Ammon's horn (tissue), 1 donor: Measurements from ENCODE around the gene KDM1B.

Source experiments
- DNase-seq: peaks from one replicate; pipeline ENCODE4 v3.0.0-alpha.2; 2016; ENCODE audit warnings: low spot score

KDM1B gene

DNA sequence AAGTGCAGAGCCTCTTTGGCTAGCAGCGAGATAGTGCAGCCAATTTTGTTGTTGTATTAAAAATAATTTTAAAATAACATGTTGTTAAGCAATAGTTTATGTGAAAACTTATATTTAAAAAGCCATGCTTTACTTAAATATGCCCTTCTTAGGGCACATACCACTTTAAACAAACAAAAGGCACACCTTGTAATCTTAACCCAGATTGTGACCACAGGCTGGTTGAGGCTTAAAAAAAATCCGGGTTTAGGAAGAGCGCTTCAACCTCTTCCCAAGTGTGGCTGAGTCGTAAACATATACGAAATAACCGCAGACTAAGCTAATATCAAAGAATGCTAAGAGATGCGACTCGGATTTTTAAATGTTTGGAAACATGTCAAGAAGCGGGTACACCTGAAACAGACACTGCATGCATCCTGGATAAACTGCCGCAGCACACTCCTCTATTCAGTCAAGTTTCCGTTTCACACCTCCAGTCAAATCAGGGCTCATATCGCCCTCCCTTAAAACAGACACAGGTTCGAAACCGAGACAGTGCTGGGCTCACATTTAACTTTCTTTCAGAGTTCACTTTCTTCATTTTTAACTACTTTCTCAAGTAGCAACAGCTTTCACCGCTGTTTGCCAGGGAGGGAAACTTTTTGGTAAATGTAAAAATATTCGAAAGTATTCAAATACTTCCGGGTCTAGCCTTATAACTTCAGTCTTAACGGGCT lies 107.6 kb downstream of the KDM1B start:
- no peak for DNase-seq

DNA sequence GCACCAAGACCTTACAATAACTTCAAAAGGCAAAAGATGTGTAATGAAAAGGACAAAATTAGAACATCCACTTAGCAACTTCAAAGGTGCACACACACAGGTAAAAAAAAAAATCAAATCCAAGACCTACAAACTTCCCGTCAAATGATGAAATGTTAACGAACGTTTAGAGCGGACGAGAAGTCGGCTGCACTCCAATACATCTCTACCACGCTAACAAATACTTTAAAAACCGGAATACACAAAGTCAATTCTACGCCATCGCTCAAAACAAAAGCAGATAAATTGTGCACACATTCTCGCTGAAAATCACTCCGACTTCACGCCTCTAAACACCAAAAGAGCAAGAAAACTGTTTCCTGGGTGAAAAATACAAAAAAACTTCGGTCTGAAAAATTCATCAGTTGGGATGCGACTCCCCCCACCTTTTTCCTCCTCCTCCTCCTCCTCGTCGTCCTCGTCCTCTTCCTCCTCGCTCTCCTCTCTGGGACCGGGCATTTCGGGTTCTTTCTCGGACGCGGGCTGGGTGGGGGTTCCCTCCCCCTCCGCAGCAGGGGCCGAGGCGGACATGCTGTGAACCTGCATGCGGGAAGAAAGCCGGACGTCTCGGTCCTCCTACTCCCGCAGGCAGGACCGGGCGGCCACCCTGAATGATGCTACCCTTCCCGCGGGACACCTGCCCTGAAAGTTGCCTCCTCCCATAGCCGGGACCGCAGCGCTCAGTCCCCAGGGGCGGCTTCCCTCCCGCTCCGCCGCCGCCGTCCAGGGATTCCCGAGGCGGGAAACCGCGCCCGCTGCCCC lies 108.4 kb downstream of the KDM1B start:
- no peak for DNase-seq

DNA sequence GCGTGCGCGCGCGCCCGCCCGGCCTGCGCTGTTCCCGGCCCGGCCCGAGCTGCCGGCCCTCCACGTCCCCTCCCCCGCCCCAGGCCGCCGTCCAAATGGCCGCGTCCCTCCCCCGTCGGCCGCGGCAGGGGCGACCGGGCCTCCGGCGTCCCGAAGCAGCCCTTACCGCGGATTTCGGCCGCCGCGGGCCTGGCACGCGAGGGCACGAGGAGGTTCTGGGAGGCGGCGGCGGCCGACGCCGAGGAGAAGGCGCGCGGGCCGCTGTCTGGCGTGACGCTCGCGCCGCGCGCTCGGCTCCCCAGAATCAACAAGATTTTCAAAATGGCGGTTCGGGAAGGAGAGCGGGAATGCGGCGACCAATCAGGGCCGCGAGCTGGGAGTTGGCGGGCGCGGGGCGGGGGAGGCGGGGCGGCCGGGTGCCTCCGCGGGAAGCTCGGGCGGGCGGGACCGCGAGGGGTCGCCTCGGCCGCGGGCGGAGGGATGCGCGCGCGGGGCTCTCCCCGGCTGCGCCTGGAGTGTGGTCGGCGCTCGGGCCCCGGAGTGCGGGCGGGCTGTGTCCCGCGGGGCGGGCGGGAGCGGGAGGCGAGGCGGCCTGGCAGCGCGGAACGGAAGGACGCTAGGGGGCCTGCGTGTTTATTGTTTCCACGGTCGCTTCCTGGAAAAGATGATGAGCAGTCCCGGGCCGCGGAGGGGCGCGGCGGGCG lies 109.1 kb downstream of the KDM1B start, which contains the start of gene DEK:
Gene DEK (minus strand): TSS at position 312 of the 704 bp plus-strand sequence. CDS start 543 bp downstream, outside the sequence.
- DNase-seq, result peak; percentile 90

DNA sequence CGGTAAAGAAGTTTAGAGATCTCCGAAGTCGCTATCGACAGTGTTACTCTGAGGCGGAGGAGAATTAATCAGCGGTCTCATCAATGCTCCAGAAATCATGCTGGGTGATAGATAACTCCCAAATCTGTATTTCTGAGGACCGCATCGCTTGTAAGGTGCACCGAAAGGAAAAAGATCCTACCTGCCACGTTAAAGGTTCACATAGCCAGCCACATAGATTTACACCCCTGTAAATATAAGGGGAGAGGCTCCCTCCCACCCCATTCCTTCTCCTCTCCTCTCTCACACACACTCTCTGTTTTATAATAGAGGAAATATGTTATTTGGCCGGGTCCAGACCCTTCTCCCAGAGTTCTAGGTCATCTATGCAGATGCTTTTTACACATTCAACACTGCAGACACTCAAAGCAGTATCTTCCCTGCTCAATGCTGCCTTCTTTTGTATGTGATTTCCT lies 109.7 kb downstream of the KDM1B start:
- DNase-seq, result no peak

DNA sequence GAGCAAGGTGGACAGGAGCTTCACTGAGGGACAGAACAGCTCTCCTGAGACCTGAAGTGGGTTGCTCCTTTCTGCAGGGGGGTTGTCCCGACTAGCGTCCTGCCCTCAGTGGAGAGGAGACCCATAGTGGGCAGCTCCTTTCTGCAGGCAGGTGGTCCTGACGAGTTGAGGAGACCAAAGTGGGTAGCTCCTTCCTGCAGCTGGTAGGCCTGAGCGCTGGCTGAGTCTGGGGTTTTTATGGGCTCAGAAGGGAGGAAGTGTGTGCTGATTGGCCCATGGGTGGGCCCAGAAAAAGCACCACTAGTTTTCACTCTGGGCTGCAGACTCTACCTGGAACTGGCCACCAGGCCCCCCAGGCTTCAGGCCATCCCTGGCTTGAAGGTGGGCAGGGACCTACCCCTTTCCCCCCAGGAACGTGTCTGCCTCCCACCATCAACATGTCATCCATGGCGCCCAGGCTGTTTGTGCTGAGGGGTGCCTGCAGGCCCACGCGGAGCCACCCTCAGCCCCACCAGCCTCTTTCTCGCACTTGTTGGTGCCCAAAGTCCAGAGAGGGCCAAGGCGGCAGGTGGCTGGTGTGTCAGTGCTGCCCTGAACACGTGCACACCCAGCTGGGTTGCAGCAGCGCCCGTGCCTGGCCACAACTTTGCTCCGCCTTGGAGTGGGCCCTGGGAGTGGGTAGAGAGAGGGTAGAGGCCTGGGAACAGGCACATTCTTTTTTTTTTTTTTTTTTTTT lies 110.7 kb downstream of the KDM1B start:
- no peak for DNase-seq

DNA sequence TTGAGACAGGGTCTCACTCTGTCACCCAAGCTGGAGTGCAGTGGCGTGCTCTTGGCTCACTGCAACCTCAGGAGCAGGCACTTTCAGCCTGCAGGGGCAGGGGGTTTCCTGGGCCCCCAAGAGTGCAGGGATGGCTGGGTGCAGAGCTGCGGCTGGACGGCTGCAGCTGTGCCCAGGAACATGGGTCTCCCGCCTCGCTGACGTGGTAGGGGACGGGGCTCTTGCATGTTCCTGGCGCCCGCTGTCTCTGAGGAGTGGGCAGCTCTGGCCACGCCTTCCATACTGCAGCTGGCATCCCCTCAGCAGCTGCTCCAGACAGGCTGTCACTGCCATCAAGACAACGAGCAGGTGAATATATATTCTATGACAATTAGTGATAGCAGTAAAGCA lies 111.3 kb downstream of the KDM1B start:
- DNase-seq, result no peak

DNA sequence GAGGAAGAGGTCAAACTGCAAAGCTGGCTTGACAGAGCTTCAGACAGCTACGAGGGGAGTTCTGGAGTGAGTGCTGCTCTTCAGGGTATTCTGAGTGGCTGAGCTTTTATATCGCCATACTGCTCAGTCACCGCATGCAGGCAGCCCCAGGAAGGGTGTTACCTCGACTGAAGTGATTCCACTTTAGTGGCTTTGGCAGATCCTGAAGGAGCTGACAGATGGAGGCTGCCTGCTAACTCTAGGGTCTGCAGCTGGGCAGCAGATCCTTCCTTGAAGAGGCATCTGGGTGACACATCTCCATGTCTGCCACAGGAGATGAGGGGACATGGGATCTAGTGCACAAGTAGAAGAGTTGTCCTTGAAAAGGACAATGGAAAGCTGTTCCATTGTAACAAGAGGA lies 112.8 kb downstream of the KDM1B start:
- DNase-seq, result no peak

DNA sequence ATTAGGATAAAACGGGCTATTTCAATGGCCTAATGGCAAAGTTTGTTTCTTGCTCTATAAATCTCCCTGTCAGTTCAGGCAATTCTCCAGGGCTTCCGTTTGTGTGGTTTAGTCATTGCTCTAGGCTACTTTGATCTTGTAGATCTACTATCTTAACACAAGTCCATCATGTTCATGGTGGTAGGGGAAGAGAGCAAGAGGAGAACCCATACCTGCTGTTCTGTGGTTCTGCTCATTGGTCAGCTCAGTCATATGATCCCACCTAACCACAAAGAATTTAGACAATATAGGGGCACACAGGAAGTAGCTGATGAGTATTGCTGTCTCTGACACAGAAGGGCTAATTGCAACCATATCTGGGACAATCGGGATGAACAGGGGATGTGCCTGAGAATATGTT lies 114.0 kb downstream of the KDM1B start:
- no peak for DNase-seq

DNA sequence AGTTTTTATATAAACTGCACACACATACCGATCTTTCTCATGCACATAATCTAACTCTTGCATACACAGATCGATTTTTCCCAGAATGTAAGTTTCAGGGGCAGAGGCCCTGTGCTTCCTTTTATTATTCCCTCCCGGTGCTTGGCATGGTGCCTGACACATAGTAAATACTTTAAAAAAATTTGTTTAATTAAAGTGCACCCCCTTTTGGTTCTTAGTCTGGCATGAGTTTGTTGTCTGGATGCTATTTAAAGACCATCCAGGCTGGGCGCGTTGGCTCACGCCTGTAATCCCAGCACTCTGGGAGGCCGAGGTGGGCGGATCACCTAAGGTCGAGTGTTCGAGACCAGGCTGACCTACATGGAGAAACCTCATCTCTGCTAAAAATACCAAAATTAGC lies 114.5 kb downstream of the KDM1B start:
- no peak for DNase-seq

DNA sequence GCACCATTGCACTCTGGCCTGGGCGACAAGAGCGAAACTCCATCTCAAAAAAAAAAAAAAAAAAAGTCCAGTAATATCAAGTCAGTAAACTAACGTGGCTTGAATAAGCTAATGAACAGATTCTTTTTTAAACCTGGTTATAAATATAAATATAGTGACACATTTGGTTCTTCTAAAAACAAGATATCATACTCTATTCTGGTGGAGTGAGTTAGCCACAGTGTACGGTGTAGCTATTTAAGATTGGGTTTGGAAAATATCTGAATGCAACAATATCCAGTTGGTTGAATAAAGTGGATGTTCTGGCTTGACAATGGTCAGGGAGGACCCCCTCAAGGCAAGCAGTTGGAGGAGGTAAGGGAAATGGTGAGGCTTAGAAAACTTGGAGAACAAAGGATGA lies 115.0 kb downstream of the KDM1B start:
- DNase-seq, result no peak
